DOHH2 (cell line): Measurements from ENCODE around the gene GALNT2.

Experiments
- CTCF ChIP-seq: fragments of 200-600 bp; sonication (generic); IDR thresholded peaks from one replicate; pipeline ENCODE4 v1.5.1; 2014; ENCODE audit warnings: antibody characterized with exemption, mild to moderate bottlenecking, low read depth, low read length; ENCODE audit not compliant: poor library complexity, severe bottlenecking
- EZH2phosphoT487 ChIP-seq: fragments of 200-600 bp; sonication (generic); IDR thresholded peaks from 2 replicates; pipeline ENCODE4 v1.6.1; 2017; ENCODE audit warnings: borderline replicate concordance, mild to moderate bottlenecking, antibody characterized with exemption, low read length, moderate library complexity, mixed read lengths

DNA sequence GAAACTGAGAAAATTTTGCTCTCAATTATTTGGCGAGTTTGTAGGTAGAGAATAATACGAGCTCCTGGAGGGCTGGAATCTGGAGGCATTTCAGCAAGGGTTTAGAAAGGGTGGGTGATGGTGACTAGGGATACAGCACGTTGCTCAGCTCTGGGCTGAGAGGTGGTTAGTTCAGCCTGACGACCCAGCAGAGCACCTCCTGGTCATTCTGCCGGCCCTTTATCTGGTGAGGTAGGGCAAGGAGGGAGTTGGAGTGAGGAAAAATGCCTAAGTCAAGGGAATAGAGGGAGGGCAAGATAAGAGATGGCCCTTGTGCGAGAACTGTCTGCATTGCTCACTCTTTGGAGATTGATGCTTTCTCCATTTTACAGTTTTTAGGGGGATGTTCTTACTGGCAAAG, 19.1 kb downstream of the GALNT2 start:
- TF ChIP-seq CTCF, result no peak
- TF ChIP-seq EZH2phosphoT487, result no peak
